GM19324 (cell line): ENCODE measurements around the gene GM2A.
A peak's percentile ranks its signal among the peaks of the same experiment; 100 is the strongest.
"Not testable (repeated sequence)": the region's sequence is repeated elsewhere in the genome, so short reads cannot be mapped to it uniquely, and the experiment has no call there.

Source experiments
- ATAC-seq: cut with Tn5 transposase; IDR thresholded peaks from one replicate; pipeline ENCODE4 v1.9.1; 2021; ENCODE audit warnings: mild to moderate bottlenecking, moderate library complexity; ENCODE audit not compliant: unreplicated experiment, low FRiP score

Gene GM2A

GRCh38 chr5:151227918-151228447 is 25.0 kb upstream of the GM2A start:
- ATAC-seq = no peak

- no peak for ATAC-seq
These were observed 24.0 kb upstream of the GM2A start for GRCh38 chr5:151228986-151229385.

GRCh38 chr5:151230048-151230680 is 22.8 kb upstream of the GM2A start:
- no peak for ATAC-seq

- ATAC-seq = no peak
These were observed 21.6 kb upstream of the GM2A start for GRCh38 chr5:151231359-151231758.

- ATAC-seq = peak; percentile 73
These were observed 19.3 kb upstream of the GM2A start for GRCh38 chr5:151233616-151234085.

GRCh38 chr5:151234476-151235238 is 18.3 kb upstream of the GM2A start:
- ATAC-seq = peak; percentile 65

- not testable (repeated sequence) for ATAC-seq
These were observed 17.8 kb upstream of the GM2A start for GRCh38 chr5:151235239-151235571.

- ATAC-seq = no peak
These were observed 16.1 kb upstream of the GM2A start for GRCh38 chr5:151236888-151237287.

- ATAC-seq = no peak
These were observed 15.3 kb upstream of the GM2A start for GRCh38 chr5:151237685-151238084.

- no peak for ATAC-seq
These were observed 14.7 kb upstream of the GM2A start for GRCh38 chr5:151238303-151238741.

GRCh38 chr5:151239237-151239861 is 13.6 kb upstream of the GM2A start:
- ATAC-seq = no peak

- ATAC-seq = not testable (repeated sequence)
These were observed 12.6 kb upstream of the GM2A start for GRCh38 chr5:151240268-151240835.

GRCh38 chr5:151240924-151241635 is 11.9 kb upstream of the GM2A start:
- no peak for ATAC-seq

- ATAC-seq = no peak
These were observed 9.9 kb upstream of the GM2A start for GRCh38 chr5:151243127-151243526.

GRCh38 chr5:151243564-151243963 is 9.4 kb upstream of the GM2A start:
- ATAC-seq = no peak

- ATAC-seq = no peak
These were observed 8.8 kb upstream of the GM2A start for GRCh38 chr5:151244206-151244605.

- no peak for ATAC-seq
These were observed 7.2 kb upstream of the GM2A start for GRCh38 chr5:151245680-151246219.

- no peak for ATAC-seq
These were observed 4.3 kb upstream of the GM2A start for GRCh38 chr5:151248651-151249050.

- ATAC-seq = no peak
These were observed 3.7 kb upstream of the GM2A start for GRCh38 chr5:151249281-151249680.

GRCh38 chr5:151250346-151251000 is 2.5 kb upstream of the GM2A start:
- ATAC-seq = no peak
